Activated CD4-positive, alpha-beta memory T cell treated with anti-CD3 and anti-CD28 coated beads, Interleukin-2, amount 10 ng/mL, durations not matched to agents 7 days and 5 days (primary cell): Measurements from ENCODE around the gene NFKBIB. TPM values are rescaled to one million over a fixed set of nuclear protein-coding genes. Genes with fewer than 3 reads are reported as not detected.
"Not testable (repeated sequence)": the region's sequence is repeated elsewhere in the genome, so short reads cannot be mapped to it uniquely, and the experiment has no call there.

Experiments
- CTCF ChIA-PET: fragments of 350-600 bp; sonication (Branson Sonifier 250); formaldehyde crosslinking; loops from one replicate; lab custom pipeline; 2021; ENCODE audit warnings: antibody characterized with exemption, inconsistent platforms; lab: Charles Lee
- POLR2A ChIA-PET: fragments of 350-600 bp; sonication (Branson Sonifier 250); formaldehyde crosslinking; loops from one replicate; lab custom pipeline; 2021; ENCODE audit warnings: antibody characterized with exemption; lab: Charles Lee
- DNase-seq: peaks from one replicate; pipeline ENCODE4 v3.0.0-alpha.2; 2020
- H3K27ac Mint-ChIP-seq: one replicate; pipeline ENCODE4 v1.8.0; 2021; ENCODE audit warnings: mild to moderate bottlenecking, mixed read lengths
- H3K27me3 Mint-ChIP-seq: one replicate; pipeline ENCODE4 v1.8.0; 2021; ENCODE audit warnings: mixed read lengths
- H3K36me3 Mint-ChIP-seq: one replicate; pipeline ENCODE4 v1.8.0; 2021; ENCODE audit warnings: low read depth, mixed read lengths
- H3K4me1 Mint-ChIP-seq: one replicate; pipeline ENCODE4 v1.8.0; 2021; ENCODE audit warnings: mixed read lengths
- H3K4me3 Mint-ChIP-seq: one replicate; pipeline ENCODE4 v1.8.0; 2021; ENCODE audit warnings: mild to moderate bottlenecking, mixed read lengths
- H3K9me3 Mint-ChIP-seq: one replicate; pipeline ENCODE4 v1.8.0; 2021; ENCODE audit warnings: mixed read lengths
- total RNA-seq, 2 experiments: library from RNA; stranded (reverse); gene quantifications; one replicate each; pipeline ENCODE4 v1.2.3, GENCODE V29; 2021

The NFKBIB gene, protein sequence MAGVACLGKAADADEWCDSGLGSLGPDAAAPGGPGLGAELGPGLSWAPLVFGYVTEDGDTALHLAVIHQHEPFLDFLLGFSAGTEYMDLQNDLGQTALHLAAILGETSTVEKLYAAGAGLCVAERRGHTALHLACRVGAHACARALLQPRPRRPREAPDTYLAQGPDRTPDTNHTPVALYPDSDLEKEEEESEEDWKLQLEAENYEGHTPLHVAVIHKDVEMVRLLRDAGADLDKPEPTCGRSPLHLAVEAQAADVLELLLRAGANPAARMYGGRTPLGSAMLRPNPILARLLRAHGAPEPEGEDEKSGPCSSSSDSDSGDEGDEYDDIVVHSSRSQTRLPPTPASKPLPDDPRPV
- total RNA-seq: 10 to 100 TPM; 40.2 to 40.8 TPM

GRCh38 chr19:38899447-38900201 is at the start of gene NFKBIB, which contains the start of gene SIRT2:
Gene NFKBIB, plus strand, starts transcription at chr19:38899969. Its CDS starts 64 bp downstream, at chr19:38900033.
Gene SIRT2, minus strand, starts transcription at chr19:38899618. Its CDS starts 97 bp downstream, at chr19:38899521.
- ChIA-PET POLR2A (interaction anchor here (1.0 to 2.0 kb wide), 13 partner anchors 12 to 525 kb away, joined by 3 to 22 read pairs (median 5); partner anchors contain the start of genes ECH1, HNRNPL, MRPS12 and PSMD8), CTCF (interaction anchor here (1.0 to 3.5 kb wide), 5 partner anchors 12 to 497 kb away, joined by 3 to 62 read pairs (median 8); partner anchors contain the start of genes ECH1, FAM98C, MRPS12 and SARS2)
- Mint-ChIP-seq H3K36me3 (peaks cover 27% of the 10 kb centered on the region), H3K4me3 (peak within 1 kb of the TSS; percentile 98), H3K27me3 (no peaks in the 10 kb centered on the region), H3K4me1 (peaks cover 48% of the 10 kb centered on the region), H3K27ac (peak within 1 kb of the TSS; percentile 89), H3K9me3 (peaks cover 2% of the 10 kb centered on the region)
- peak; percentile 100 for DNase-seq

- no peaks in the 10 kb centered on the region for H3K27me3 Mint-ChIP-seq
- H3K4me3 Mint-ChIP-seq: peak overlapping the region; percentile 92
- ChIA-PET POLR2A (interaction anchor here (1.0 to 7.9 kb wide), 8 partner anchors 9 to 203 kb away, joined by 3 to 146 read pairs (median 22); partner anchors contain the start of genes ACTN4, MRPS12, RINL and SARS2), CTCF (interaction anchor here (0.8 to 1.1 kb wide), 2 partner anchors 13 to 80 kb away, joined by 3 read pairs; partner anchors contain the start of genes MRPS12 and SARS2)
- DNase-seq: no peak
- peak overlapping the region; percentile 99 for H3K27ac Mint-ChIP-seq
- H3K36me3 Mint-ChIP-seq: peaks cover 38% of the 10 kb centered on the region
- H3K9me3 Mint-ChIP-seq: no peaks in the 10 kb centered on the region
- peaks cover 56% of the 10 kb centered on the region for H3K4me1 Mint-ChIP-seq
Measured at GRCh38 chr19:38850436-38850975, 49.3 kb upstream of the NFKBIB start.

- Mint-ChIP-seq H3K4me3 (peak overlapping the region; percentile 92), H3K27ac (peak overlapping the region; percentile 99), H3K4me1 (peaks cover 50% of the 10 kb centered on the region), H3K36me3 (peaks cover 32% of the 10 kb centered on the region), H3K9me3 (no peaks in the 10 kb centered on the region), H3K27me3 (no peaks in the 10 kb centered on the region)
- peak; percentile 41 for DNase-seq
- ChIA-PET POLR2A (interaction anchor here (0.7 to 7.9 kb wide), 12 partner anchors 10 to 204 kb away, joined by 3 to 146 read pairs (median 6); partner anchors contain the start of genes ACTN4, MRPS12, RINL and SARS2), CTCF (interaction anchor here (0.6 to 2.2 kb wide), 7 partner anchors 9 to 82 kb away, joined by 3 to 12 read pairs (median 3); partner anchors contain the start of genes MRPS12, RINL and SARS2)
Measured at GRCh38 chr19:38850976-38851621, 48.7 kb upstream of the NFKBIB start.

GRCh38 chr19:38851622-38852230 is 48.0 kb upstream of the NFKBIB start:
- DNase-seq: peak; percentile 93
- H3K36me3 Mint-ChIP-seq: peaks cover 27% of the 10 kb centered on the region
- peak overlapping the region; percentile 99 for H3K27ac Mint-ChIP-seq
- peaks cover 52% of the 10 kb centered on the region for H3K4me1 Mint-ChIP-seq
- no peaks in the 10 kb centered on the region for H3K9me3 Mint-ChIP-seq
- peak overlapping the region; percentile 92 for H3K4me3 Mint-ChIP-seq
- ChIA-PET CTCF (interaction anchor here (0.6 to 2.2 kb wide), 7 partner anchors 9 to 82 kb away, joined by 3 to 12 read pairs (median 3); partner anchors contain the start of gene RINL), POLR2A (interaction anchor here (0.7 to 7.9 kb wide), 12 partner anchors 10 to 158 kb away, joined by 3 to 146 read pairs (median 6); partner anchors contain the start of genes ECH1, MRPS12, RINL and SARS2)
- no peaks in the 10 kb centered on the region for H3K27me3 Mint-ChIP-seq

GRCh38 chr19:38852231-38853044 is 47.3 kb upstream of the NFKBIB start:
- CTCF ChIA-PET: interaction anchor here (0.8 to 2.2 kb wide), 11 partner anchors 8 to 83 kb away, joined by 3 to 16 read pairs (median 5); partner anchors contain the start of genes MRPS12, RINL and SARS2
- peak overlapping the region; percentile 93 for H3K27ac Mint-ChIP-seq
- H3K9me3 Mint-ChIP-seq: no peaks in the 10 kb centered on the region
- DNase-seq: peak; percentile 74
- peaks cover 20% of the 10 kb centered on the region for H3K36me3 Mint-ChIP-seq
- H3K4me1 Mint-ChIP-seq: peaks cover 52% of the 10 kb centered on the region
- H3K27me3 Mint-ChIP-seq: no peaks in the 10 kb centered on the region
- H3K4me3 Mint-ChIP-seq: peak overlapping the region; percentile 87
- POLR2A ChIA-PET: interaction anchor here (0.8 to 7.9 kb wide), 12 partner anchors 8 to 118 kb away, joined by 3 to 146 read pairs (median 6); partner anchors contain the start of genes ECH1 and RINL

DNA sequence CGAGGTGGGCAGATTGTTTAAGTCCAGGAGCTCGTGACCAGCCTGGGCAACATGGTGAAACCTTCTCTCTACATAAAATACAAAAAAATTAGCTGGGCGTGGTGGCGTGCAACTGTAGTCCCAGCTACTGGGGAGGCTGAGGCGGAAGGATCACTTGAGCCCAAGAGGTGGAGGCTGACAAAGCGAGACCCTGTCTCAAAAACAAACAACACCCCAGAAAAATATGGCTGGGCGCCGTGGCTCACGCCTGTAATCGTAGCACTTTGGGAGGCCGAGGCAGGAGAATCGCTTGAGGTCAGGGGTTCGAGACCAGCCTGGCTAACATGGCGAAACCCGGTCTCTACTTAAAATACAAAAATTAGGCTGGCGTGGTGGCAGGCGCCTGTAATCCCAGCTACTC is 46.6 kb upstream of the NFKBIB start:
- Mint-ChIP-seq H3K36me3 (peaks cover 13% of the 10 kb centered on the region), H3K4me3 (peak overlapping the region; percentile 87), H3K4me1 (peaks cover 52% of the 10 kb centered on the region), H3K27me3 (no peaks in the 10 kb centered on the region), H3K27ac (peak overlapping the region; percentile 93), H3K9me3 (no peaks in the 10 kb centered on the region)
- POLR2A ChIA-PET: interaction anchor here (0.8 to 7.9 kb wide), 9 partner anchors 9 to 119 kb away, joined by 3 to 146 read pairs (median 6); partner anchors contain the start of genes ECH1 and RINL
- CTCF ChIA-PET: interaction anchor here (0.8 to 2.2 kb wide), 10 partner anchors 9 to 84 kb away, joined by 3 to 16 read pairs (median 4); partner anchors contain the start of genes MRPS12 and SARS2
- no peak for DNase-seq

GRCh38 chr19:38854961-38855360 is 44.8 kb upstream of the NFKBIB start:
- H3K4me3 Mint-ChIP-seq, CTCF ChIA-PET, H3K9me3 Mint-ChIP-seq, H3K27me3 Mint-ChIP-seq, DNase-seq, H3K36me3 Mint-ChIP-seq, H3K27ac Mint-ChIP-seq: not testable (repeated sequence)
- POLR2A ChIA-PET: interaction anchor here (1.0 to 7.9 kb wide), 2 partner anchors 9 to 14 kb away, joined by 3 to 146 read pairs; no protein-coding TSS in a partner anchor
- peaks cover 46% of the 10 kb centered on the region for H3K4me1 Mint-ChIP-seq

GRCh38 chr19:38855751-38856150 is 44.0 kb upstream of the NFKBIB start:
- H3K9me3 Mint-ChIP-seq, H3K36me3 Mint-ChIP-seq, H3K27ac Mint-ChIP-seq, DNase-seq, POLR2A ChIA-PET, H3K4me3 Mint-ChIP-seq, CTCF ChIA-PET, H3K27me3 Mint-ChIP-seq: not testable (repeated sequence)
- H3K4me1 Mint-ChIP-seq: peaks cover 47% of the 10 kb centered on the region

- no peak for DNase-seq
- no peaks in the 10 kb centered on the region for H3K36me3 Mint-ChIP-seq
- H3K4me3 Mint-ChIP-seq: no peak overlapping the region
- no peaks in the 10 kb centered on the region for H3K9me3 Mint-ChIP-seq
- peaks cover 42% of the 10 kb centered on the region for H3K4me1 Mint-ChIP-seq
- peak overlapping the region; percentile 83 for H3K27ac Mint-ChIP-seq
- CTCF ChIA-PET: interaction anchor here (1.0 to 2.7 kb wide), 4 partner anchors 8 to 31 kb away, joined by 5 to 9 read pairs (median 6); no protein-coding TSS in a partner anchor
- POLR2A ChIA-PET: interaction anchor here (1.3 to 2.3 kb wide), 4 partner anchors 8 to 21 kb away, joined by 5 to 12 read pairs (median 8); partner anchors contain the start of gene RINL
- H3K27me3 Mint-ChIP-seq: no peaks in the 10 kb centered on the region
Measured at GRCh38 chr19:38856813-38857212, 43.0 kb upstream of the NFKBIB start.

- not testable (repeated sequence) for DNase-seq, H3K27ac Mint-ChIP-seq, H3K27me3 Mint-ChIP-seq, H3K36me3 Mint-ChIP-seq, H3K4me3 Mint-ChIP-seq, H3K9me3 Mint-ChIP-seq
- ChIA-PET POLR2A (interaction anchor here (9.0 kb wide), 1 partner anchor 9 kb away, joined by 146 read pairs; the partner anchor contains the start of gene HNRNPL), CTCF (interaction anchor here (1.9 kb wide), 1 partner anchor 9 kb away, joined by 10 read pairs; no protein-coding TSS in a partner anchor)
- peaks cover 46% of the 10 kb centered on the region for H3K4me1 Mint-ChIP-seq
Measured at GRCh38 chr19:38859631-38860204, 40.1 kb upstream of the NFKBIB start.
